ENCODE results near the gene MRPL43.

MRPL43 gene

GRCh38 chr10:100962351-100963080, 24.8 kb downstream of the MRPL43 start:
- FAIRE-seq = no peak

- no peak for FAIRE-seq
Measured at GRCh38 chr10:100960251-100960650, 27.0 kb downstream of the MRPL43 start.

GRCh38 chr10:100948916-100949315, 38.4 kb downstream of the MRPL43 start:
- no peak for FAIRE-seq

GRCh38 chr10:100945754-100946153, 41.5 kb downstream of the MRPL43 start:
- FAIRE-seq = no peak

- no peak for FAIRE-seq
Measured at GRCh38 chr10:100943508-100943907, 43.8 kb downstream of the MRPL43 start.

- FAIRE-seq = no peak
Measured at GRCh38 chr10:100942229-100942628, 45.1 kb downstream of the MRPL43 start.

GRCh38 chr10:100939763-100940344, 47.4 kb downstream of the MRPL43 start:
- FAIRE-seq = no peak

Measured in endometrium (tissue), 2 donors.